Natural killer cell (primary cell): ENCODE results near the gene BTBD18. TPM values are rescaled to one million over a fixed set of nuclear protein-coding genes. Genes with fewer than 3 reads are reported as not detected.

Source experiments
- ATAC-seq, 3 donors: fragments of 150-1000 bp in 2 of 3; fragments of 200-7000 bp in 1 of 3; cut with Tn5 transposase; 1 replicate in 1 of 3; 2 replicates in 2 of 3; pipeline ENCODE4 v1.10.0; 2021; ENCODE audit warnings: mild to moderate bottlenecking in 2 of 3, moderate library complexity in 2 of 3
- DNase-seq, 2 donors: peaks; one replicate each; pipeline versions ENCODE4 v3.0.0 to v3.0.0-alpha.2; 2013 to 2021; ENCODE audit warnings: mixed read lengths in 1 of 2
- H3K27ac ChIP-seq: one replicate; pipeline ENCODE4 v1.5.1; 2013; ENCODE audit warnings: mild to moderate bottlenecking, low read length
- H3K27me3 ChIP-seq: one replicate; pipeline ENCODE4 v1.6.1; 2013; ENCODE audit warnings: low read length; ENCODE audit not compliant: control insufficient read depth, insufficient read depth
- H3K36me3 ChIP-seq: one replicate; pipeline ENCODE4 v1.6.1; 2013; ENCODE audit warnings: low read length; ENCODE audit not compliant: control insufficient read depth, insufficient read depth
- H3K4me1 ChIP-seq: one replicate; pipeline ENCODE4 v1.6.1; 2013; ENCODE audit warnings: low read length; ENCODE audit not compliant: control insufficient read depth, insufficient read depth
- H3K4me3 ChIP-seq: one replicate; pipeline ENCODE4 v1.5.1; 2013; ENCODE audit warnings: low read length
- H3K9me3 ChIP-seq: one replicate; pipeline ENCODE4 v1.6.1; 2013; ENCODE audit warnings: low read length; ENCODE audit not compliant: control insufficient read depth, insufficient read depth
- H3K27ac Mint-ChIP-seq, 2 donors: one replicate each; pipeline ENCODE4 v1.8.0; 2022; ENCODE audit warnings: mild to moderate bottlenecking in 2 of 2, mixed read lengths in 2 of 2, moderate library complexity in 1 of 2
- H3K27me3 Mint-ChIP-seq, 2 donors: one replicate each; pipeline ENCODE4 v1.8.0; 2022; ENCODE audit warnings: low read depth in 2 of 2, mixed read lengths in 2 of 2
- H3K36me3 Mint-ChIP-seq: one replicate; pipeline ENCODE4 v1.8.0; 2022; ENCODE audit warnings: mixed read lengths
- H3K4me1 Mint-ChIP-seq, 2 donors: one replicate each; pipeline ENCODE4 v1.8.0; 2022; ENCODE audit warnings: mixed read lengths in 2 of 2
- H3K4me3 Mint-ChIP-seq: one replicate; pipeline ENCODE4 v1.8.0; 2022; ENCODE audit warnings: mild to moderate bottlenecking, moderate library complexity, mixed read lengths
- H3K9me3 Mint-ChIP-seq, 2 donors: one replicate each; pipeline ENCODE4 v1.8.0; 2022; ENCODE audit warnings: mixed read lengths in 2 of 2
- WGBS: methylation state at CpG from one replicate; pipeline ENCODE4 v1.1.7; 2013; ENCODE audit warnings: missing lambda C conversion rate; ENCODE audit not compliant: insufficient coverage; 5-methylcytosine and 5-hydroxymethylcytosine counted together
- intact Hi-C: fragments of 100-400 bp; cut with micrococcal nuclease; formaldehyde crosslinking; loops from one replicate; pipeline ENCODE4 v1.14.2; 2022
- total RNA-seq, 4 donors: library from RNA; stranded (reverse); fragments of 120-200 nt in 1 of 4; gene quantifications; one replicate each; pipeline versions ENCODE4 v1.2.3 to v1.2.4, GENCODE V29; 2013 to 2022
- TF ChIP-seq, protein P1 (sequence below): fragments of 200-600 bp; IDR thresholded peaks from one replicate; pipeline ENCODE4 v1.8.0; 2022; ENCODE audit warnings: antibody characterized with exemption

BTBD18 gene, protein sequence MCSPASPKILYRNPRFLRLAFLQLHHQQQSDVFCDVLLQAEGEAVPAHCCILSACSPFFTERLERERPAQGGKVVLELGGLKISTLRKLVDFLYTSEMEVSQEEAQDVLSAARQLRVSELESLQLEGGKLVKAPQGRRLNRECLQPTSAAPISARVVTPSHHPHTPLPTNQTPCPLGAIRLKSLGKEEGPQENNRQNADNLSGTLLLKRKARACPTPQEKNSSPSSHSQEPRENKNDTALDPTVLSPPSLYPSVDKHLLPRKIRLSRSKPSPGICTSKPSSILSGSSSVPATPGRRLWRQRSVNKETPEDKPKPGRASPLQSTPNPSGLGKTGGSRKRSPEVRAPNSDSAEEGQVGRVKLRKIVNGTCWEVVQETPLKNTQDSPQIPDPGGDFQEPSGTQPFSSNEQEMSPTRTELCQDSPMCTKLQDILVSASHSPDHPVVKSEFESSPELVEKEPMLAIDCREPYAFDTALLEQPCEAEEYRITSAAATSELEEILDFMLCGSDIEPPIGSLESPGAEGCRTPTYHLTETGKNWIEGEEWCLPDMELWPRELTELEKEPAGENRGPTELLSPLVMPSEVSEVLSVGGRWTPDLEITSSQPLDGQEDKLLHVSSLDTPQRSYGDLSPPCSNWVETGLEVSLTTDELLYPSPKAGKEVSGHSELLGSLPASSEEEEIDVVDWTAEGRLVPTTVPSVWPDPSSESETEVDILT
- total RNA-seq, result not detected
- not detected for total RNA-seq (2013)

DNA sequence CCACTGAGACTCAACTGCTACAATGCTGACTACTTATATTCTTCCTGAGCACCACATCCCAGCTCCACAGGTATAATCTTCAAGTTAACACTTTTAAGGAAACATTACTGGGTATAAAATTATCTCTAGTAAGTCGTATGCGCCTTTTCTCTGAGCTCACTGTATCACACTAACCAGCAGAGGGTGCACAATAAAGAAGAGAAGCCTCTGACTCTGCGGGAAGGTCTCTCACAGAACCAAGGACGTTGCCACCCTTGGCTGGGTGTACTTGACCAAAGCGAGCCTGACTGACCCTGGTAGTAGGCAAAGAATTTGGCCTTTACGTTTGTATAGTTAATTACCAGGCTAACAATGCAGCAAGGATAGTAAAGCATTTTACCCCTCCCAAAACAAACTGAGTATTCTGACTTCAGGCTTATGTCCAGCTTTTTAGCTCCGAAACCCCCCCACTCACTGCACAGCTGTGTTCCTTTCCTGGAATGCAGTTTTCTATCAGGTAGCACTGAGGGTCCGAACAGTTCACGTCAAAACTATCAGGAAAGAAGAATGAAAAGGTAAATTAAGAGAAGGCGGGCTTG lies at the start of gene BTBD18:
Gene BTBD18 (minus strand): TSS at position 144 of the 578 bp plus-strand sequence. CDS start 631 bp downstream, outside the sequence.
- intact Hi-C loops, result no loop called here
- H3K27me3 ChIP-seq, result no peaks in the 10 kb centered on the region
- peaks cover 4% of the 10 kb centered on the region for H3K36me3 ChIP-seq
- H3K4me1 ChIP-seq, result no peaks in the 10 kb centered on the region
- DNase-seq (peak in 1 of 2 donors; percentile 39), ATAC-seq (no peak)
- WGBS, result 88% methylated on average over 10 of the region's 10 CpGs
- H3K9me3 Mint-ChIP-seq, result no peaks in the 10 kb centered on the region
- H3K9me3 ChIP-seq, result no peaks in the 10 kb centered on the region
- TF ChIP-seq, protein P1, sequence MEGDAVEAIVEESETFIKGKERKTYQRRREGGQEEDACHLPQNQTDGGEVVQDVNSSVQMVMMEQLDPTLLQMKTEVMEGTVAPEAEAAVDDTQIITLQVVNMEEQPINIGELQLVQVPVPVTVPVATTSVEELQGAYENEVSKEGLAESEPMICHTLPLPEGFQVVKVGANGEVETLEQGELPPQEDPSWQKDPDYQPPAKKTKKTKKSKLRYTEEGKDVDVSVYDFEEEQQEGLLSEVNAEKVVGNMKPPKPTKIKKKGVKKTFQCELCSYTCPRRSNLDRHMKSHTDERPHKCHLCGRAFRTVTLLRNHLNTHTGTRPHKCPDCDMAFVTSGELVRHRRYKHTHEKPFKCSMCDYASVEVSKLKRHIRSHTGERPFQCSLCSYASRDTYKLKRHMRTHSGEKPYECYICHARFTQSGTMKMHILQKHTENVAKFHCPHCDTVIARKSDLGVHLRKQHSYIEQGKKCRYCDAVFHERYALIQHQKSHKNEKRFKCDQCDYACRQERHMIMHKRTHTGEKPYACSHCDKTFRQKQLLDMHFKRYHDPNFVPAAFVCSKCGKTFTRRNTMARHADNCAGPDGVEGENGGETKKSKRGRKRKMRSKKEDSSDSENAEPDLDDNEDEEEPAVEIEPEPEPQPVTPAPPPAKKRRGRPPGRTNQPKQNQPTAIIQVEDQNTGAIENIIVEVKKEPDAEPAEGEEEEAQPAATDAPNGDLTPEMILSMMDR, result no peak
- no peaks in the 10 kb centered on the region for H3K36me3 Mint-ChIP-seq
- H3K4me3 ChIP-seq, result no peak within 1 kb of the TSS
- H3K27ac Mint-ChIP-seq, result peak within 1 kb of the TSS in 1 of 2 donors; percentile 17
- H3K4me1 Mint-ChIP-seq, result peaks cover 0 to 6% of the 10 kb centered on the region in 2 donors
- no peak within 1 kb of the TSS for H3K27ac ChIP-seq
- no peak within 1 kb of the TSS for H3K4me3 Mint-ChIP-seq
- no peaks in the 10 kb centered on the region for H3K27me3 Mint-ChIP-seq

DNA sequence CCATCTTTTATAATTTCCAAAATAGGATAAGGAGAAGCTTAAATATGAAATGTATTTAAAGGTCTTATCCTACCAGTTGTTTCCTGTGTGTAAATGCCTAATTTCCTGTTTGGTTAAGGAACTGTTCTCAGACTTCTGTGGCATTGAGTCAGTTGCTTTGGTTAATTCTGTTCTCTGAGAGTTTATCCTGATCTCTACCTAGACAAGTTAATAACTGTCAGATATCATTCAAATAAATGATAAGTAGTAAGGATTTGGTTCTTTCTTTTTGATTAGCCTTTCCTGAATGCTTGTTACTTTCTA lies 49.5 kb upstream of the BTBD18 start:
- H3K9me3 ChIP-seq, result no peaks in the 10 kb centered on the region
- no peak overlapping the region for H3K4me3 ChIP-seq
- Mint-ChIP-seq H3K36me3 (peaks cover 13% of the 10 kb centered on the region), H3K9me3 (no peaks in the 10 kb centered on the region), H3K4me1 (peaks cover 9 to 11% of the 10 kb centered on the region in 2 donors), H3K27ac (peak overlapping the region; percentile 70 to 81), H3K4me3 (no peak overlapping the region), H3K27me3 (no peaks in the 10 kb centered on the region)
- peak overlapping the region; percentile 6 for H3K27ac ChIP-seq
- H3K4me1 ChIP-seq, result peaks cover 3% of the 10 kb centered on the region
- no peaks in the 10 kb centered on the region for H3K27me3 ChIP-seq
- TF ChIP-seq, protein P1, result no peak
- ATAC-seq (peak in 1 of 3 donors; percentile 13), DNase-seq (peak in 1 of 2 donors; percentile 28)
- H3K36me3 ChIP-seq, result peaks cover 22% of the 10 kb centered on the region
- intact Hi-C loops, result loop anchor here (2.0 to 10.0 kb wide), 3 partner anchors 90 to 456 kb away; no protein-coding TSS in a partner anchor

DNA sequence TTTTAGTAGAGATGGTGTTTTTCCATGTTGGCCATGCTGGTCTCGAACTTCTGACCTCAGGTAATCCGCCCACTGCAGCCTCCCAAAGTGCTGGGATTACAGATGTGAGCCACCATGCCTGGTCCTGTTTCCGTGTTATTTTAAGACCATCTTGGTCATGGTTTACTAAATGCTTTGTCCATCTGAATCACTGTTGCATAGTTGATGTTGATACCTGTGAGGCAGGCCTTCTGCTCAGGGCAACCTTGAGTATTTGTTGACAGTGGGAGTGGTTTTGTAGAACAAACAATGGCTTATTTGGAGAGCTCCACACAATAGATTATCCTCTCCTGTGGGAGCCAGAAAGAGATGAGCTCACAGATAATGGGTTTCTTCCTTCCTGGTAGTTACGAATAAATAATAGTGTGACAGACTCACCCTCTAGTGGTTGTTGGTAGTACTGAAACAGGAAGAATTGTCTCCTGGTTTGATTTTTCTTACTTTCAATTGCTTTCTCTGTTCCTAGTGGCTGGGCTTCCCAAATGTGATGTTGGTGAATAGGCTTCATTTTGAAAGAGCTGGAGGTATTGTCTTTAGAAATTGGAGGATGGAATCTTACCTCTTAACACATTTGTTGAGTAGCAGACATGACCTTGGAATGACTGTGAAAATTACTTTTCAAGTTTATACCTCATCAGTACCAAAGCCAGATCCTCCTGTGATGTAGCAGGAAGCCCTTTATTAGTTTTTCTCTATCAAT lies 49.0 kb upstream of the BTBD18 start:
- DNase-seq (peak in 1 of 2 donors; percentile 82), ATAC-seq (peak; percentile 87 to 98 (median 95))
- no peaks in the 10 kb centered on the region for H3K27me3 Mint-ChIP-seq
- Histone ChIP-seq H3K4me1 (peaks cover 3% of the 10 kb centered on the region), H3K9me3 (no peaks in the 10 kb centered on the region), H3K4me3 (no peak overlapping the region), H3K27ac (peak overlapping the region; percentile 37), H3K27me3 (no peaks in the 10 kb centered on the region), H3K36me3 (peaks cover 18% of the 10 kb centered on the region)
- H3K4me3 Mint-ChIP-seq, result no peak overlapping the region
- intact Hi-C loops, result loop anchor here (1.0 to 10.0 kb wide), 7 partner anchors 59 to 724 kb away; partner anchors contain the start of gene SELENOH
- peaks cover 9 to 11% of the 10 kb centered on the region in 2 donors for H3K4me1 Mint-ChIP-seq
- H3K27ac Mint-ChIP-seq, result peak overlapping the region; percentile 70 to 81
- WGBS, result 87% methylated on average over 3 of the region's 4 CpGs
- TF ChIP-seq, protein P1, result peak; percentile 86
- no peaks in the 10 kb centered on the region for H3K9me3 Mint-ChIP-seq
- H3K36me3 Mint-ChIP-seq, result peaks cover 10% of the 10 kb centered on the region
